Right atrium auricular region (tissue), 2 donors: ENCODE results near the gene CREBBP. TPM values are rescaled to one million over a fixed set of nuclear protein-coding genes. Genes with fewer than 3 reads are reported as not detected.

Source experiments
- DNase-seq: peaks from one replicate; pipeline ENCODE4 v3.0.0-alpha.2; 2019; ENCODE audit warnings: low spot score
- H3K27ac ChIP-seq, 2 donors: fragments of 200-600 bp; sonication (generic); 1 replicate in 1 of 2; 2 replicates in 1 of 2; pipeline ENCODE4 v1.5.1; 2016 to 2019
- H3K27me3 ChIP-seq, 2 donors: fragments of 200-600 bp; sonication (generic); one replicate each; pipeline versions ENCODE4 v1.5.1 to v1.6.0; 2017 to 2019
- H3K36me3 ChIP-seq: fragments of 200-600 bp; sonication (generic); one replicate; pipeline ENCODE4 v1.5.1; 2016
- H3K4me1 ChIP-seq, 2 donors: fragments of 200-600 bp; sonication (generic); one replicate each; pipeline versions ENCODE4 v1.5.1 to v1.6.0; 2017 to 2019
- H3K4me3 ChIP-seq, 2 donors: fragments of 200-600 bp; sonication (generic); 1 replicate in 1 of 2; 2 replicates in 1 of 2; pipeline ENCODE4 v1.5.1; 2017 to 2019; ENCODE audit warnings: mild to moderate bottlenecking in 1 of 2, moderate library complexity in 1 of 2
- H3K9me3 ChIP-seq, 2 donors: fragments of 200-600 bp; sonication (generic); one replicate each; pipeline ENCODE4 v1.5.1; 2019
- CTCF ChIP-seq, 2 donors: fragments of 200-600 bp; sonication (generic); IDR thresholded peaks; one replicate each; pipeline ENCODE4 v1.5.1; 2019; ENCODE audit warnings: antibody characterized with exemption in 2 of 2
- total RNA-seq, 2 donors: library from RNA; depleted of rRNA; stranded (reverse); fragments of >200 nt; gene quantifications; one replicate each; pipeline ENCODE4 v1.1.0, GENCODE V29; 2016

Gene CREBBP
- total RNA-seq, 2 donors from 2014 or later = 38.3 to 54.3 TPM

GRCh38 chr16:3884398-3884797, 3.9 kb upstream of the CREBBP start:
- Histone ChIP-seq H3K4me3 (no peak overlapping the region), H3K9me3 (no peaks in the 10 kb centered on the region), H3K36me3 (no peaks in the 10 kb centered on the region), H3K27ac (no peak overlapping the region), H3K27me3 (no peaks in the 10 kb centered on the region), H3K4me1 (peaks cover 0 to 6% of the 10 kb centered on the region in 2 donors)
- no peak for DNase-seq
- TF ChIP-seq CTCF (IDR thresholded peaks at IDR 0.05) = no peak

DNA sequence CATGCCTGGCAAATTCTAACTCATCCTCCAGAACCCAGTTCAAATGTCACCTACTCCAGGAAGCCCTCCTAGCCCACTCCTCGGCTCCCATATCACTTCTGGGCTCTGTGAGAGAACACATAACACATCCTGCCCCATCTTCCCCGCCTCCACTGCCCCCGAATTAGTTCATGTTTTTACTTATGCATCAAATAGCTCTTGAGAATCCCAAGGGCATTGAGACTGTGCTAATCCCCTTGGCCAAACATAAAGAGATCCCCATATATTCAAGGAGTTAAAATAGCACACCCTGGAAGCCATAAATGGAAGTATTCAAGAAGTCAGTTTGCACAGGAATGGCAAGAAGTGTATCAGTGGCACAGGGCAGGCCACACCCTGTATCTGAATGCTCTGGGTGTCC, 2.0 kb upstream of the CREBBP start:
- no peak for DNase-seq
- Histone ChIP-seq H3K27me3 (no peaks in the 10 kb centered on the region), H3K27ac (no peak overlapping the region), H3K36me3 (no peaks in the 10 kb centered on the region), H3K9me3 (no peaks in the 10 kb centered on the region), H3K4me1 (peaks cover 0 to 24% of the 10 kb centered on the region in 2 donors), H3K4me3 (no peak overlapping the region)
- no peak for TF ChIP-seq CTCF (IDR thresholded peaks at IDR 0.05)

GRCh38 chr16:3881499-3881990, 1.0 kb upstream of the CREBBP start:
- peak overlapping the region in 1 of 2 donors; percentile 69 for H3K27ac ChIP-seq
- no peak for TF ChIP-seq CTCF (IDR thresholded peaks at IDR 0.05)

DNA sequence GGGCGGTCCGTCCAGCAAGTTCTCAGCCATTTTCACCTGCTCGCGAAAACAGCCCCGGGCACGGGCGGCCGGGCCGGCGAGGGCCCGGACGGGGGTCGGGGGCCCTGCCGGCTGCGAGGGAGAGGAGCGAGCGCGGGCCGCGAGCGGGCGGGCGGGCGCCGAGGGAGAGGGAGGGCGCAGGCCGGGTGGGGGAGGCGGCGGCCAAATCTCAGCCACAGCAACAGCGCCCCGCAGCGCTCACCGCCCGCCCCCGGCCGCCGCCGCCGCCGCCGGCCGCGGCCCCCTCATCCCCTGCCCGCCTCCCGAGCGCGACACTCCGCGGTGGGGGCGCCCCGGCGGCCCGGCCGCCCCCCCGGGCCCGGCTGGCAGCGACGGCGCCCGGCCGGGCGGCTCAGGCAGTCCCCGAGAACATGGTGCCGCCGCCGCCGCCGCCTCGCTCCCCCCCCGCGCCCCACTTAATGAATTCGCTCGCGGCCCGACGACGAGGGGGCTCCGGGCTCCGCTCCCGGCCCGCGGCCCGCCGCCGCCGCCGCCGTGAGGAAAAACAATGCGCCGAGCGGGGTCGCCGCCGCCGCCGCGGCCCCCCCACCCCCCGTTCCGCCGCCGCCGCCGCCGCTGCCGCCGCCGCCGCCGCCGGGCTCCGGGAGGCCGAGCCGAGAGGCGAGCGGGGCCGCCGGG, 487 bp downstream of the CREBBP start:
- no peaks in the 10 kb centered on the region for H3K27me3 ChIP-seq
- peak in 1 of 2 donors; percentile 27 for TF ChIP-seq CTCF (IDR thresholded peaks at IDR 0.05)
- H3K36me3 ChIP-seq = no peaks in the 10 kb centered on the region
- peaks cover 0 to 47% of the 10 kb centered on the region in 2 donors for H3K4me1 ChIP-seq
- no peaks in the 10 kb centered on the region for H3K9me3 ChIP-seq
- peak; percentile 68 for DNase-seq
- H3K4me3 ChIP-seq = peak overlapping the region; percentile 67 to 68
- peak overlapping the region; percentile 67 to 85 for H3K27ac ChIP-seq

More at GRCh38 chr16:3881499-3881990, 1.0 kb upstream of the CREBBP start:
- no peak for DNase-seq
- H3K4me3 ChIP-seq = peak overlapping the region; percentile 54 to 67
- no peaks in the 10 kb centered on the region for H3K27me3 ChIP-seq
- peaks cover 0 to 34% of the 10 kb centered on the region in 2 donors for H3K4me1 ChIP-seq
- H3K9me3 ChIP-seq = no peaks in the 10 kb centered on the region
- H3K36me3 ChIP-seq = no peaks in the 10 kb centered on the region

- Histone ChIP-seq H3K9me3 (no peaks in the 10 kb centered on the region), H3K27me3 (no peaks in the 10 kb centered on the region), H3K4me1 (peaks cover 0 to 53% of the 10 kb centered on the region in 2 donors), H3K27ac (peak overlapping the region; percentile 64 to 67), H3K36me3 (no peaks in the 10 kb centered on the region), H3K4me3 (peak overlapping the region; percentile 67 to 68)
- TF ChIP-seq CTCF (IDR thresholded peaks at IDR 0.05) = no peak
- DNase-seq = no peak
Observed at GRCh38 chr16:3879258-3879886, 1.1 kb downstream of the CREBBP start.
